GM18951 (cell line): Measurements from ENCODE around the gene ZFAND2B.

Experiments used
- POLR2A ChIP-seq: IDR thresholded peaks from 4 replicates; pipeline ENCODE4 v1.6.1; 2011; ENCODE audit warnings: mild to moderate bottlenecking; ENCODE audit not compliant: insufficient read length, insufficient read depth; ENCODE audit errors: extremely low read depth
- in situ Hi-C: fragments of 300-500 bp; cut with MboI; formaldehyde crosslinking; loops from one replicate; pipeline ENCODE4 v1.12.0; 2022; ENCODE audit warnings: low sequenced_read_pairs, mixed read lengths, inconsistent platforms; ENCODE audit not compliant: unreplicated experiment

Gene ZFAND2B

GRCh38 chr2:219204425-219205164 is 2.0 kb upstream of the ZFAND2B start:
- no peak for TF ChIP-seq POLR2A
- in situ Hi-C loops: no loop called here

- TF ChIP-seq POLR2A: no peak
- in situ Hi-C loops: no loop called here
Observed at GRCh38 chr2:219205165-219205538, 1.4 kb upstream of the ZFAND2B start.

- in situ Hi-C loops: no loop called here
- TF ChIP-seq POLR2A: no peak
Observed at GRCh38 chr2:219205981-219206327, 628 bp upstream of the ZFAND2B start.

GRCh38 chr2:219207134-219207883 is 727 bp downstream of the ZFAND2B start:
- peak; percentile 16 for TF ChIP-seq POLR2A

GRCh38 chr2:219207884-219208740 is 1.5 kb downstream of the ZFAND2B start:
- no peak for TF ChIP-seq POLR2A
- in situ Hi-C loops: no loop called here

More at GRCh38 chr2:219207134-219207883, 727 bp downstream of the ZFAND2B start:
- in situ Hi-C loops: no loop called here

- no peak for TF ChIP-seq POLR2A
- in situ Hi-C loops: loop anchor here (5.0 kb wide), 1 partner anchor 47 kb away; the partner anchor contains the start of gene NHEJ1
Observed at GRCh38 chr2:219209236-219210195, 2.9 kb downstream of the ZFAND2B start.

GRCh38 chr2:219210196-219210885 is 3.8 kb downstream of the ZFAND2B start:
- TF ChIP-seq POLR2A: no peak
- in situ Hi-C loops: loop anchor here (5.0 kb wide), 1 partner anchor 48 kb away; the partner anchor contains the start of gene NHEJ1

- TF ChIP-seq POLR2A: no peak
- in situ Hi-C loops: loop anchor here (5.0 kb wide), 1 partner anchor 49 kb away; the partner anchor contains the start of gene NHEJ1
Observed at GRCh38 chr2:219210886-219211362, 4.3 kb downstream of the ZFAND2B start.

- no peak for TF ChIP-seq POLR2A
- in situ Hi-C loops: loop anchor here (5.0 kb wide), 1 partner anchor 51 kb away; the partner anchor contains the start of gene NHEJ1
Observed at GRCh38 chr2:219213026-219213415, 6.4 kb downstream of the ZFAND2B start.

GRCh38 chr2:219213486-219214071 is 7.0 kb downstream of the ZFAND2B start:
- TF ChIP-seq POLR2A: no peak
- in situ Hi-C loops: loop anchor here (5.0 kb wide), 1 partner anchor 51 kb away; the partner anchor contains the start of gene NHEJ1

- in situ Hi-C loops: loop anchor here (5.0 kb wide), 1 partner anchor 52 kb away; the partner anchor contains the start of gene NHEJ1
- TF ChIP-seq POLR2A: no peak
Observed at GRCh38 chr2:219214141-219214540, 7.6 kb downstream of the ZFAND2B start.
